GM12874 (cell line): ENCODE measurements around the gene DCP1B.

ENCODE experiments used
- TF ChIP-seq, protein P1 (sequence below): IDR thresholded peaks from 2 replicates; pipeline ENCODE4 v1.5.1; 2011; ENCODE audit warnings: low read depth, mild to moderate bottlenecking, control low read depth, low read length, moderate library complexity; ENCODE audit not compliant: insufficient read depth

Gene DCP1B

DNA sequence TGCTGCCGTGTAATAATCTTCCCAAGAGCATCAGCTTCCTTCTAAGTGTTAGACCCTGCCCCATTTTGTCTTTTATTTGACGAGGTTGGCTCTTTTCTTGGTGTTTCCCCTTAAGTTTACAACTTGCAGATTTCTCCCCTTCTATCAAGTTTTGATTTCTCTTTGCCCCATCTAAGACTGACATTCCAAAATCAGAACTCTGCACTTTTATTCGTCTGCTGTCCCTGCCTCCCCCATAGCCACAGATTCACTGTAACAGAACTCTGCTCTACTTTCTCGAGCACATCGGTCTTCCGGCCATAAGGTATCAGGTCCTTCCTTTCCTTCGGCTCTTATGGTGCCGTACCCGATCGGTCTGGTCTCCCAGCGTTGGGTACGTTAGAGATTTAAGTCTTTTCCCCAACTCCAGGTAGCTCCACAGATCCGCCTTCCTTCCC, 563 bp downstream of the DCP1B start:
- TF ChIP-seq, protein P1, sequence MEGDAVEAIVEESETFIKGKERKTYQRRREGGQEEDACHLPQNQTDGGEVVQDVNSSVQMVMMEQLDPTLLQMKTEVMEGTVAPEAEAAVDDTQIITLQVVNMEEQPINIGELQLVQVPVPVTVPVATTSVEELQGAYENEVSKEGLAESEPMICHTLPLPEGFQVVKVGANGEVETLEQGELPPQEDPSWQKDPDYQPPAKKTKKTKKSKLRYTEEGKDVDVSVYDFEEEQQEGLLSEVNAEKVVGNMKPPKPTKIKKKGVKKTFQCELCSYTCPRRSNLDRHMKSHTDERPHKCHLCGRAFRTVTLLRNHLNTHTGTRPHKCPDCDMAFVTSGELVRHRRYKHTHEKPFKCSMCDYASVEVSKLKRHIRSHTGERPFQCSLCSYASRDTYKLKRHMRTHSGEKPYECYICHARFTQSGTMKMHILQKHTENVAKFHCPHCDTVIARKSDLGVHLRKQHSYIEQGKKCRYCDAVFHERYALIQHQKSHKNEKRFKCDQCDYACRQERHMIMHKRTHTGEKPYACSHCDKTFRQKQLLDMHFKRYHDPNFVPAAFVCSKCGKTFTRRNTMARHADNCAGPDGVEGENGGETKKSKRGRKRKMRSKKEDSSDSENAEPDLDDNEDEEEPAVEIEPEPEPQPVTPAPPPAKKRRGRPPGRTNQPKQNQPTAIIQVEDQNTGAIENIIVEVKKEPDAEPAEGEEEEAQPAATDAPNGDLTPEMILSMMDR = no peak

DNA sequence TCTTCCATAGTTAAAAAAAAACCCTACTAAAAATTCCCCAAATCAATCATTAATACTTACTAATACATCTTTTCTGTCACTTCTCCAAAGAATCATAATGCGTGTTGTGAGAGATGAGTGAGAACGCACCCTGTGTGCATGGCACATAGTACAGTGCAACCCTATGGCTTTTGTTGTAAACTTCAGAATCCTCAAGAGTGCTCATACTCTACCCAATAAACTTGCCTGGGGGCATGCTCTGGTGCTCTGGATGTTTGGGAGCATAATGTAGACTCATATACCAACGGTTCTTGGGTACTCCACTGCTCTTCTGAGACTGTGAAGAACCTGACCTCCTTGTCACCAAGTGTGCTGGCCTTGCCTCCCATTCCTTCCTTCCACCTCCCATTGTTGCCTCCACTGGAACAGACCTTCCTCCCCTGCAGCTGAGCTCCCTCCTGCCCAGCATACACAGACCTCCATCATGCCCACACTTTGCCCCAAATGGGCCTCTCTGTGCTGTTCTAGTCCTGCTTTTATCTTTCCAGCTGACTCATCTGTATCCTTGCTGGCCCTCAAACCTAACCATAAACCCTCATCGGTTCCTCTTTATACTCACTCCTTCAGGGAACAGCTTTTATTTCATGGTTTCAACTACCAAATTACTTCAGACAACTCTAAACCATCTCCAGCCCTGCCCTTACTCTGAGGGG, 8.9 kb downstream of the DCP1B start:
- TF ChIP-seq, protein P1 = no peak

DNA sequence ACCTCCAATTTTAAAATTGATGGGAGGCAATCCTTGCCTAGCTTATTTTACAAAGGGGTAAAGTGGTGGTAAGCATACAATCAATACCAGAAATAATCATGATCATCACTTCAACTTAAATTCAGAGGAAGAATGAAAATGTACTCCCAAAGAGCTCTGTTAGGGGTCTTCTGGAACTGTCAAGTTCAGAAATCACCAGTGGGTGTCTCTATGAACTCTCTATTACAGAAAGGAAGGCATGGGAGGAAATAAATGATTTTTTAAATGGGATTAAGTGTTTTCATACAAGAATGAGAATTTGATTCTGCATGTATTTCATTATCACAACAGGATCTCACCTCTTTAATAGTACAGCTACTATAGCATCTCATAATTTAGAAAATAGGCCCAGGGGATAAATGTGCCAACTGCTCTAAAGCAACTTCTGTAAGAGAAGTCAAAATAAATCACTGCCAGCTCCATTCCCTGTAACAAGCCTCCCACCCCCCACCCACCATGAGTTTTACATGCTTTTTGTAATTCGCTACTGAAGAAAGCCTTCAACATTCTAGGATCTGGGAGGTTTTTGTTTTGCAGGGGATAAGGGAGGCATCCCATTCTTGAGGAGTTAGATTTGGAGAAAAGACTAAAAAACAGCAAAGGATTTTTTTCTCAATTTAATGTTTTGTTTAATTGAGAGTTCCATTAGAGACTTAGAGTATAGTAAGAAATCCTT, 9.7 kb downstream of the DCP1B start:
- TF ChIP-seq, protein P1 = no peak

DNA sequence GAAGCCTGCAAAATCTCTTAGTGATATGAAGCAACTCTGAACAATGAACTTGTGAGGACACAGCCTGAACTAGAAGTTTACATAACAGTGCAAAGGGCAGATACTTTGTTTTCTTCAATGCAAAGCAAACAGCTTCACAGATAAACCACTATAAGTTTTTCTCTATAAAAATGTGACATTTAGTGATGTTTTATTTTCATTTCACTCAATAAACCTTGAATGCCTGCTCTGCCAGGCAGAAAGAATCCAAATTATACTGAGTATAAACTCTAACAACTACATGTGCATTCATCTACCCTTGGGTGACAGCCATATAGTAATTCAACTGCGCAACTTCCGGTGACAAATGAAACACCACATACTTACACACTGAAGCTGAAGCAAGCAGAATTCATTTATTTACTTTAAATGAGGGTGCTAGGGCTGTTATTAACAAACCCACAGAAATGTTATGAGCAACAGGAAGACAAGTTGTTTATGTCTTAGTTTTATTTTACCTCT, 10.3 kb downstream of the DCP1B start:
- TF ChIP-seq, protein P1 = no peak

DNA sequence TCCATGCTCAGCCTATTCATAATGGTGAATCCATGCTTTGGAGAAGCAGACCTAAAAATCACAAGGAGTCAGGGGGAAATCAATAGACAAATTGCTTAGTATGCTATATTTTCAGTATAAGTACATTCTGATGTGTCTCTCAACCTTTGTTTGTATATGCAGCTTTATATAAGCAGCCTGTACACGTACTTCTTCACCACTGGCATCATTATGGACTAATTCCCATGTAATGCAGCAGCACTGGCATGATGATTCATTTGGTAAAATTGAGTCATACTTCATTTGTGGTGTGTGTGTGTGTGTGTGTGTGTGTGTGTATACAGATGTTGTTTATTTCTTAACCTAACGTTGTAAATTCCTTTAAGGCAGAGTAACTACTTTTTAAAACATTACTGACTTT, 10.9 kb downstream of the DCP1B start:
- TF ChIP-seq, protein P1 = no peak

DNA sequence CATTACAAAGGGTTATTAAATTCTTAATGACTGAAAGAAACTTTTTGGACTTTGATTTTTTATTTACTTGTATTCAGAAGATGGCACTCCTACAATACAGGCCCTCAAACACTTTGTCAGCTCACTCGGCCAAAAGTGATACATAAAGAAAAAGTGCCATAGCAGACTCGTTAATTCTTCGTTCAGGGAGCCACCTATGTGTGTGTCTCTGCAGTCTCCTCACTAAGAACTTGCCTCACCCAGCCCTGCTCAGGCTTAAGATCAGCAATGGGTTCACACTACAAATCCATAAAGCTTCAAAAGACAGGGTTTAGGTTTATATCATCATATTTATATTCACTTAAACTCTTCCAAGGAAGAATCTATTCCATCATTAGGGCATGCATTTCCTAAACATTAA, 11.5 kb downstream of the DCP1B start:
- TF ChIP-seq, protein P1 = no peak

DNA sequence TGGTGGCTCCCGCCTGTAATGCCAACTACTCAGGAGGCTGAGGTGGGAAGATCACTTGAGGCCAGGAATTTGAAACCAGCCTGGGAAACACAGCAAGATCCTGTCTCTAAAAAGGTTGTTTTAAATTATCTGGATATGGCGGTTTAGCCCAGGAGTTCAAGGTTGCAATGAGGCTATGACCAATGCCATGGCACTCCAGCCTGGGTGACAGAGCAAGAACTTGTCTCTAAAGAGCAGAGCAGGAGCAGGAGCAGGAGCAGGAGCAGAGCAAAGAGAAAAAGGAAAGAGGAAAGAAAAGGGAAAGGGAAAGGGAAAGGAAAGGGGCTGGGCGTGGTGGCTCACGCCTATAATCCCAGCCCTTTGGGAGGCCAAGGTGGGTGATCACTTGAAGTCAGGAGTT, 15.1 kb downstream of the DCP1B start:
- TF ChIP-seq, protein P1 = no peak
